ENCODE results near the gene KIAA2012.
"Not testable (repeated sequence)": the region's sequence is repeated elsewhere in the genome, so short reads cannot be mapped to it uniquely, and the experiment has no call there.

KIAA2012 gene

DNA sequence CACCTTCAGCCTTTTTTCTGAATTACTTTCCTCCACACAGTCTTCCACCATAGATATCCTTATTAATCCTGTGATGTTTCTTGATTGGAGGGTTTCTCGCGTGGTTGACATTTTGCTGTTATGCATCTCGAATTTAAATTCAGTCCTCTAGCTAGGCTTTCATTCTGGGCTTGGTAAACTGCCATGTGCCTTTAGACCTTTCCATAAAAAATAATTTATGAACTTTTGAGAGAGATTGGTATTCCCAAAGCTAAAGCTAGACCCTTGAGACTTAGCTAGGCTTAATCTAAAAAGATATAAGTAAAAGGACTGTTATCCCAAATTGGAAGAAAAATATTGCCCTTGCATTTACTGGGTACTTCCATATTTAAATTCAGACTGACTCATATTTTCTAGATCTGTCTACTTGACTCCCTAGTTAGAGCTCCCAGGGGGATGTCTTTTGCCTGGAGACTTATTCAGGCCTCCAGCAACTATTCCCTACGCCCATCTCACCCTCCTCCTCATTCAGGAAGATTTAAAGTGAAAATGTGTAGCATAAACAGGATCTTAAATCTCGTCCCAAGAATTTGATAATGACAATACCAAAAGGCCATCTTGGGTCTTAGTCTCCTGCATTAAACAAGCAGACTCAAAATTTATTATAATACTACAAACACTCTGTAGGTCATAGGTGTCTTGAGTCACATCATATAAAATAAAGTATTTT lies 60.3 kb downstream of the KIAA2012 start:
- H3K27me3 ChIP-seq (replicated peaks; ENCODE audit: control insufficient read depth, insufficient read depth, low read length): no peaks in the 10 kb centered on the region
- DNase-seq (ENCODE audit: extremely low read depth, insufficient read length): no peak
- H3K4me3 ChIP-seq (replicated peaks; ENCODE audit: low read depth, low read length): no peak overlapping the region
- no peaks in the 10 kb centered on the region for H3K36me3 ChIP-seq (ENCODE audit: control insufficient read depth, insufficient read depth, low read length)
- TF ChIP-seq, protein P1, sequence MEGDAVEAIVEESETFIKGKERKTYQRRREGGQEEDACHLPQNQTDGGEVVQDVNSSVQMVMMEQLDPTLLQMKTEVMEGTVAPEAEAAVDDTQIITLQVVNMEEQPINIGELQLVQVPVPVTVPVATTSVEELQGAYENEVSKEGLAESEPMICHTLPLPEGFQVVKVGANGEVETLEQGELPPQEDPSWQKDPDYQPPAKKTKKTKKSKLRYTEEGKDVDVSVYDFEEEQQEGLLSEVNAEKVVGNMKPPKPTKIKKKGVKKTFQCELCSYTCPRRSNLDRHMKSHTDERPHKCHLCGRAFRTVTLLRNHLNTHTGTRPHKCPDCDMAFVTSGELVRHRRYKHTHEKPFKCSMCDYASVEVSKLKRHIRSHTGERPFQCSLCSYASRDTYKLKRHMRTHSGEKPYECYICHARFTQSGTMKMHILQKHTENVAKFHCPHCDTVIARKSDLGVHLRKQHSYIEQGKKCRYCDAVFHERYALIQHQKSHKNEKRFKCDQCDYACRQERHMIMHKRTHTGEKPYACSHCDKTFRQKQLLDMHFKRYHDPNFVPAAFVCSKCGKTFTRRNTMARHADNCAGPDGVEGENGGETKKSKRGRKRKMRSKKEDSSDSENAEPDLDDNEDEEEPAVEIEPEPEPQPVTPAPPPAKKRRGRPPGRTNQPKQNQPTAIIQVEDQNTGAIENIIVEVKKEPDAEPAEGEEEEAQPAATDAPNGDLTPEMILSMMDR (IDR thresholded peaks at IDR 0.05; ENCODE audit: insufficient read depth, low read length, poor library complexity, severe bottlenecking): no peak

GRCh38 chr2:202133909-202134265 lies 60.8 kb downstream of the KIAA2012 start:
- DNase-seq (ENCODE audit: extremely low read depth, insufficient read length): no peak
- TF ChIP-seq, protein P1 (IDR thresholded peaks at IDR 0.05; ENCODE audit: insufficient read depth, low read length, poor library complexity, severe bottlenecking): no peak
- no peaks in the 10 kb centered on the region for H3K27me3 ChIP-seq (replicated peaks; ENCODE audit: control insufficient read depth, insufficient read depth, low read length)
- no peaks in the 10 kb centered on the region for H3K36me3 ChIP-seq (ENCODE audit: control insufficient read depth, insufficient read depth, low read length)
- no peak overlapping the region for H3K4me3 ChIP-seq (replicated peaks; ENCODE audit: low read depth, low read length)

- Histone ChIP-seq H3K27me3 (replicated peaks; ENCODE audit: control insufficient read depth, insufficient read depth, low read length) (no peaks in the 10 kb centered on the region), H3K36me3 (ENCODE audit: control insufficient read depth, insufficient read depth, low read length) (no peaks in the 10 kb centered on the region), H3K4me3 (replicated peaks; ENCODE audit: low read depth, low read length) (no peak overlapping the region)
- TF ChIP-seq, protein P1 (IDR thresholded peaks at IDR 0.05; ENCODE audit: insufficient read depth, low read length, poor library complexity, severe bottlenecking): no peak
- DNase-seq (ENCODE audit: extremely low read depth, insufficient read length): no peak
These were observed 62.2 kb downstream of the KIAA2012 start for GRCh38 chr2:202135091-202135874.

GRCh38 chr2:202136039-202136438 lies 63.0 kb downstream of the KIAA2012 start:
- H3K4me3 ChIP-seq (replicated peaks; ENCODE audit: low read depth, low read length); DNase-seq (ENCODE audit: extremely low read depth, insufficient read length); H3K27me3 ChIP-seq (replicated peaks; ENCODE audit: control insufficient read depth, insufficient read depth, low read length); H3K36me3 ChIP-seq (ENCODE audit: control insufficient read depth, insufficient read depth, low read length): not testable (repeated sequence)

DNA sequence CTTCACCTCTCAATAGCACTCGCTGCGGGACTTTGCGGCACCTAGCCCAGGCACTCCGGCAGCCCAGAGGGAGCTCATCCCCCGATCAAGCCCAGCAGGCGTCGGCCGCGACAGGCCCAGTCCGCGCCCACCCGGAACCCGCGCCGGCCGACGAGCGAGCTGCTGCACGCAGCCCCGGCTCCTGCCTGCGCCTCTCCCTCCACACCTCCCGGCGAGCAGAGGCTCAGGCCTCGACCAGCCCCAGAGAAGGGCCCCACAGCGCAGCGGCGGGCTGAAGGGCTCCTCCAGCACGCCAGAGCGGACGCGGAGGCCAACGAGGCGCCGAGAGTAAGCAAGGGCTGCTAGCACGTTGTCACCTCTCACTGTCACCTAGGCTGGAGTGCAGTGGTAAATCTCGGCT lies 63.5 kb downstream of the KIAA2012 start:
- no peak overlapping the region for H3K4me3 ChIP-seq (replicated peaks; ENCODE audit: low read depth, low read length)
- TF ChIP-seq, protein P1 (IDR thresholded peaks at IDR 0.05; ENCODE audit: insufficient read depth, low read length, poor library complexity, severe bottlenecking): no peak
- H3K27me3 ChIP-seq (replicated peaks; ENCODE audit: control insufficient read depth, insufficient read depth, low read length): no peaks in the 10 kb centered on the region
- H3K36me3 ChIP-seq (ENCODE audit: control insufficient read depth, insufficient read depth, low read length): no peaks in the 10 kb centered on the region
- no peak for DNase-seq (ENCODE audit: extremely low read depth, insufficient read length)

DNA sequence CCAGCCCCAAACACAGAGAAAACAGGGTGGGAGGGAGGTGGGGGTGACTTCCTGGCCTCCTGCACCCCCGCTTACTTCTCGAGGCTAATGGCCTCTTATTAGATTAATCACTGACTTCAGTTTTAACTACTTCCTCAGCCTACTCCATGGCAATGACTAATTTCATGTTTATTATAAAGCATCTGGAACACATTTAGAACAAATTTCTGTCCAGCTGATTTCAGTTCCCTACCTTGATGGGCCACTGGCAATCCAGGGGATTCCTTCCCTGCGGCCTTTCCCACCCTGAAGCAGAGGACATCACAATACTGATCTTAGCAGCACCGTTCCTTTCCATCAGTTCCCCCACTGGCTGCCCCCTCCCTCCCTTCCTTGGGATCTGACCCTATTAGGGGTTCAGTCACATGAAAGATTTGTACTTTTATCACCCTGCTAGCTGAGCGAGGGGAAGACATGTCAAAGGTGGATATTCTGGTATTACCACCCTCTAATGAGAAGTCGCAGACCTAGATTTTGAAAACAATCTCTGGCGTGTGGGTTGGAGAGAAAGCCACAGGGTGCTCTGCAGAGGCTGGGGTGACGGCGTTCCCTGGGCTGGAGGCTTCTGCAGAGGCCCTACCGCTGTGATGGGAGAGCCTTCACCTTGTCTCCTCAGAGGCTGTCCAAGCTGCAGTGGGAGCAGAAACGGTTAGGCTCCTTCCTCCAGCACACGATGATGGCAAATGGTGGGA lies 67.6 kb downstream of the KIAA2012 start:
- Histone ChIP-seq H3K4me3 (replicated peaks; ENCODE audit: low read depth, low read length) (no peak overlapping the region), H3K27me3 (replicated peaks; ENCODE audit: control insufficient read depth, insufficient read depth, low read length) (no peaks in the 10 kb centered on the region), H3K36me3 (ENCODE audit: control insufficient read depth, insufficient read depth, low read length) (no peaks in the 10 kb centered on the region)
- no peak for DNase-seq (ENCODE audit: extremely low read depth, insufficient read length)
- TF ChIP-seq, protein P1 (IDR thresholded peaks at IDR 0.05; ENCODE audit: insufficient read depth, low read length, poor library complexity, severe bottlenecking): no peak

Data from GM06990 (cell line).